ENCODE measurements around the gene ARHGEF12.

DNA sequence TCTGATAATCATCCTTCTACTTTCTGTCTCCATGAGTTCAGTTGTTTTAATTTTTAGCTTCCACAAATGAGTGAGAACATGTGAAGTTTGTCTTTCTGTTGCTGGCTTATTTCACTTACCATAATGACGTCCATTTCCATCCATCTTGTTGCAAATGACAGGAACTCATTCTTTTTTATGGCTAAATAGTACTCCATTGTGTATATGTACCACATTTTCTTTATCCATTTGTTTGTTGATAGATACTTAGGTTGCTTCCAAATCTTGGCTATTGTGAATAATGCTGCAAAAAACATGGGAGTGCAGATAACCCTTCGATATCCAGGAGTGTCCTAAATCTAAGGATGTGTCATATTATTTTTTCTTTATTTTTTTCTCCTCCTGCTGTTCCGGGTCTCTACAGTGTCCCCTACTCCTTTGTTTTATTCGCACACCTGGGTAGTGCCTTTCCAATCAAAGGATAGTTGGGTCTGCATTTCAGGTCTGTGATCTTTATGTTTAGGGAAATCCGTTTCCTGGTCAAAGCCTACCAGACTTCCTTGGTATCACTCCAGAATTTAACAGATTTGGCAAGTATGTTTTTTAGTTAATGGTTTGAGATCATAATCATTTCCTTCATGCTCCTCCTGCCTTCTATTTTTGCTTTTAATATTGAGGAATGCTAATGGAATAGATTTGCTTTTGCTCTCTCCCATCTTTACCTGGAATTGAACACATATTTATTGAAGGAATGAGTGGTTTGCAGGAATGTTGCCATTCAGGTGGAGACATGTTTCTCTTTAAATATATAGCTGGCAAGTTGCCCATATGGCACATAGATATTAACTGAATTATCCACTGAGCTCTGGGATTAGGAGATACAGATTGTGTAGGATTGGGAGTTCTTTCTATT is 53.7 kb downstream of the ARHGEF12 start:
- no peak for TF ChIP-seq EZH2 (IDR thresholded peaks at IDR 0.05; ENCODE audit: insufficient read depth, low read length)
- TF ChIP-seq, protein P1, sequence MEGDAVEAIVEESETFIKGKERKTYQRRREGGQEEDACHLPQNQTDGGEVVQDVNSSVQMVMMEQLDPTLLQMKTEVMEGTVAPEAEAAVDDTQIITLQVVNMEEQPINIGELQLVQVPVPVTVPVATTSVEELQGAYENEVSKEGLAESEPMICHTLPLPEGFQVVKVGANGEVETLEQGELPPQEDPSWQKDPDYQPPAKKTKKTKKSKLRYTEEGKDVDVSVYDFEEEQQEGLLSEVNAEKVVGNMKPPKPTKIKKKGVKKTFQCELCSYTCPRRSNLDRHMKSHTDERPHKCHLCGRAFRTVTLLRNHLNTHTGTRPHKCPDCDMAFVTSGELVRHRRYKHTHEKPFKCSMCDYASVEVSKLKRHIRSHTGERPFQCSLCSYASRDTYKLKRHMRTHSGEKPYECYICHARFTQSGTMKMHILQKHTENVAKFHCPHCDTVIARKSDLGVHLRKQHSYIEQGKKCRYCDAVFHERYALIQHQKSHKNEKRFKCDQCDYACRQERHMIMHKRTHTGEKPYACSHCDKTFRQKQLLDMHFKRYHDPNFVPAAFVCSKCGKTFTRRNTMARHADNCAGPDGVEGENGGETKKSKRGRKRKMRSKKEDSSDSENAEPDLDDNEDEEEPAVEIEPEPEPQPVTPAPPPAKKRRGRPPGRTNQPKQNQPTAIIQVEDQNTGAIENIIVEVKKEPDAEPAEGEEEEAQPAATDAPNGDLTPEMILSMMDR (IDR thresholded peaks at IDR 0.05; ENCODE audit: insufficient read depth, low read depth, low read length): no peak
